KMS-11 (cell line): ENCODE data around the gene ZMAT5.

Experiments
- H2AFZ ChIP-seq: fragments of 200-600 bp; sonication (generic); 2 replicates; pipeline ENCODE4 v1.6.1; 2016; ENCODE audit warnings: antibody characterized with exemption, mixed run types, low read depth
- H3K27ac ChIP-seq: fragments of 200-600 bp; sonication (generic); 2 replicates; pipeline ENCODE4 v1.6.1; 2016; ENCODE audit warnings: mild to moderate bottlenecking, mixed run types
- H3K27me3 ChIP-seq: fragments of 200-600 bp; sonication (generic); 2 replicates; pipeline ENCODE4 v1.6.1; 2017; ENCODE audit warnings: mild to moderate bottlenecking, low read depth, mixed run types, moderate library complexity; ENCODE audit not compliant: insufficient read depth
- H3K36me3 ChIP-seq: fragments of 200-600 bp; sonication (generic); 2 replicates; pipeline ENCODE4 v1.6.1; 2017; ENCODE audit warnings: mild to moderate bottlenecking, mixed run types; ENCODE audit not compliant: insufficient read depth
- H3K4me1 ChIP-seq: fragments of 200-600 bp; sonication (generic); 2 replicates; pipeline ENCODE4 v1.6.1; 2016; ENCODE audit warnings: mild to moderate bottlenecking, low read depth, mixed run types; ENCODE audit not compliant: poor library complexity, severe bottlenecking
- H3K4me2 ChIP-seq: fragments of 200-600 bp; sonication (generic); 2 replicates; pipeline ENCODE4 v1.7.0; 2016; ENCODE audit warnings: mild to moderate bottlenecking, mixed run types
- H3K4me3 ChIP-seq: fragments of 200-600 bp; sonication (generic); IDR thresholded peaks from 2 replicates; pipeline ENCODE4 v1.6.1; 2017; ENCODE audit warnings: low read depth, low read length, mixed read lengths; ENCODE audit not compliant: insufficient read depth
- H3K79me2 ChIP-seq: fragments of 200-600 bp; sonication (generic); 2 replicates; pipeline ENCODE4 v1.6.1; 2016; ENCODE audit warnings: low read depth, mixed run types; ENCODE audit not compliant: insufficient read depth
- H3K9ac ChIP-seq: fragments of 200-600 bp; sonication (generic); 2 replicates; pipeline ENCODE4 v1.6.1; 2016; ENCODE audit warnings: mild to moderate bottlenecking, mixed run types
- H4K20me1 ChIP-seq: fragments of 200-600 bp; sonication (generic); 2 replicates; pipeline ENCODE4 v1.6.1; 2016; ENCODE audit warnings: mild to moderate bottlenecking, mixed run types; ENCODE audit not compliant: insufficient read depth
- TF ChIP-seq, protein P1 (sequence below): fragments of 200-600 bp; sonication (generic); conservative IDR thresholded peaks from 2 replicates; pipeline ENCODE4 v1.6.1; 2017; ENCODE audit warnings: low read depth, mild to moderate bottlenecking, antibody characterized with exemption, low read length, moderate library complexity, mixed read lengths

Gene ZMAT5

DNA sequence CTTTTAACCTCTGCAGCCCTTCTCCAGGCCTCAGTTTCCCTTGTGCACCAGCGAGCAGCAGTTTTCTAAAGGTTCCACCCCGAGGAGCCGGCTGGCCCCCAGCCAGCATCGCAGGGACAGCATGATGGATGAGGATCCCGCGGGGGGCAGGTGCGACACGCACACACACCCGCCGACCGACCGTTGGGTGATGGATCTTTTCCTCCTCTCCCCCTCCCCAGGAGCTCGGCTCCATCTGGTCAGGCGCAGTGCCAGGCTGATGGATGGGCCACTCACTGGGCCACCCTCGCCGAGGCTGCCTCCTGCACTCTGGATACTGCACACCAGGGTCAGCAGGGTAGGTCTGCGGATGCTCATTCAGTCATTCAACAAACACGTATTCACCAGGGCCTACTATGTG lies 59.8 kb downstream of the ZMAT5 start:
- no peaks in the 10 kb centered on the region for H3K4me1 ChIP-seq
- peaks cover 6% of the 10 kb centered on the region; the same call in 1 of the 2 replicates for H3K27me3 ChIP-seq
- no peak overlapping the region for H2AFZ ChIP-seq
- H3K27ac ChIP-seq = no peak overlapping the region
- no peaks in the 10 kb centered on the region for H4K20me1 ChIP-seq
- TF ChIP-seq, protein P1, sequence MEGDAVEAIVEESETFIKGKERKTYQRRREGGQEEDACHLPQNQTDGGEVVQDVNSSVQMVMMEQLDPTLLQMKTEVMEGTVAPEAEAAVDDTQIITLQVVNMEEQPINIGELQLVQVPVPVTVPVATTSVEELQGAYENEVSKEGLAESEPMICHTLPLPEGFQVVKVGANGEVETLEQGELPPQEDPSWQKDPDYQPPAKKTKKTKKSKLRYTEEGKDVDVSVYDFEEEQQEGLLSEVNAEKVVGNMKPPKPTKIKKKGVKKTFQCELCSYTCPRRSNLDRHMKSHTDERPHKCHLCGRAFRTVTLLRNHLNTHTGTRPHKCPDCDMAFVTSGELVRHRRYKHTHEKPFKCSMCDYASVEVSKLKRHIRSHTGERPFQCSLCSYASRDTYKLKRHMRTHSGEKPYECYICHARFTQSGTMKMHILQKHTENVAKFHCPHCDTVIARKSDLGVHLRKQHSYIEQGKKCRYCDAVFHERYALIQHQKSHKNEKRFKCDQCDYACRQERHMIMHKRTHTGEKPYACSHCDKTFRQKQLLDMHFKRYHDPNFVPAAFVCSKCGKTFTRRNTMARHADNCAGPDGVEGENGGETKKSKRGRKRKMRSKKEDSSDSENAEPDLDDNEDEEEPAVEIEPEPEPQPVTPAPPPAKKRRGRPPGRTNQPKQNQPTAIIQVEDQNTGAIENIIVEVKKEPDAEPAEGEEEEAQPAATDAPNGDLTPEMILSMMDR = no peak
- no peaks in the 10 kb centered on the region for H3K79me2 ChIP-seq
- H3K4me3 ChIP-seq = no peak overlapping the region
- no peaks in the 10 kb centered on the region for H3K36me3 ChIP-seq
- no peak overlapping the region for H3K4me2 ChIP-seq
- no peak overlapping the region for H3K9ac ChIP-seq

DNA sequence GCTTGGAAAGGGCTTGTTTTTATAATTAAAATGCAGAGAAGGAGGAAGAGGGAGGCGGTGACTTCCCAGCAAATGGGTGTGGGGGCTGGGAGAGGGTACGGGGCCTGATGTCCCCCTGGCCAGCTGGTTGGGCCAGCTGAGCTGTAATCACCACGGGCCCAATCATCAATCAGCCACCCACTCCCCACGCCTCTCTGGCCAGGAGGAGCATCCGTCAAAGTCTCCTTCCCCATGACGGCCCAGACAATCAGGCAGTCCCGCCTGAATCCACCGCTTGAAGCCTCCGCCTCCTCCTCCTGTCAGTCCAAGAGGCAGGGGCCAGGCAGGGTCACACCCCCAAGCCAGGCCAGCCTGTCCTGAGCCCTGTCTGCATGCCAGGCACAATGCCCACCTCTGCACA lies 60.3 kb downstream of the ZMAT5 start:
- Histone ChIP-seq H3K27me3 (peaks cover 6% of the 10 kb centered on the region; the same call in 1 of the 2 replicates), H4K20me1 (no peaks in the 10 kb centered on the region), H3K4me1 (no peaks in the 10 kb centered on the region), H2AFZ (no peak overlapping the region), H3K4me3 (no peak overlapping the region), H3K4me2 (no peak overlapping the region), H3K9ac (no peak overlapping the region), H3K79me2 (no peaks in the 10 kb centered on the region), H3K36me3 (no peaks in the 10 kb centered on the region), H3K27ac (no peak overlapping the region)
- TF ChIP-seq, protein P1 = no peak

DNA sequence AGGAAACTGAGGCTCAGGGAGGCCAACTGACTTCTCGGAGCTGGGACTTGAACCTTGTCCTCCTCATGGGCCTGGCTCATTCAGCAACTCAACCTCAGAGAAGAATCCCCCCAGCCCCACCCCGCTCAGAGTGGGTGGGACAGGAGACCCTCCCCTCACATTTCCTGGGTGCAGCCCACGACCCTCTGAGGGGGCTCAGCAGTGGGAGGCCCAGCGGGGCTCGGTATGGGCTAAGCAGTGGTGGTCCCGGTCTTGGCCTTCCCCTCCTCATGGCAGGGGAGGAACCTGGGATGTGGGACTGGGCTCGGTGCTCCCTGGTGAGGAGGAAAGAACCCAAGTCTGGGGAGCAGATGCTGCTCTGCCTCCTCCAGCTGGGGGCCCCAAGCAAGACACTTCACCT lies 61.2 kb downstream of the ZMAT5 start:
- H3K36me3 ChIP-seq = no peaks in the 10 kb centered on the region
- no peak overlapping the region for H2AFZ ChIP-seq
- no peaks in the 10 kb centered on the region for H3K4me1 ChIP-seq
- H3K4me3 ChIP-seq = no peak overlapping the region
- H3K4me2 ChIP-seq = no peak overlapping the region
- H3K27me3 ChIP-seq = peaks cover 6% of the 10 kb centered on the region; the same call in 1 of the 2 replicates
- no peaks in the 10 kb centered on the region for H3K79me2 ChIP-seq
- TF ChIP-seq, protein P1 = no peak
- no peaks in the 10 kb centered on the region for H4K20me1 ChIP-seq
- H3K9ac ChIP-seq = no peak overlapping the region
- no peak overlapping the region for H3K27ac ChIP-seq

DNA sequence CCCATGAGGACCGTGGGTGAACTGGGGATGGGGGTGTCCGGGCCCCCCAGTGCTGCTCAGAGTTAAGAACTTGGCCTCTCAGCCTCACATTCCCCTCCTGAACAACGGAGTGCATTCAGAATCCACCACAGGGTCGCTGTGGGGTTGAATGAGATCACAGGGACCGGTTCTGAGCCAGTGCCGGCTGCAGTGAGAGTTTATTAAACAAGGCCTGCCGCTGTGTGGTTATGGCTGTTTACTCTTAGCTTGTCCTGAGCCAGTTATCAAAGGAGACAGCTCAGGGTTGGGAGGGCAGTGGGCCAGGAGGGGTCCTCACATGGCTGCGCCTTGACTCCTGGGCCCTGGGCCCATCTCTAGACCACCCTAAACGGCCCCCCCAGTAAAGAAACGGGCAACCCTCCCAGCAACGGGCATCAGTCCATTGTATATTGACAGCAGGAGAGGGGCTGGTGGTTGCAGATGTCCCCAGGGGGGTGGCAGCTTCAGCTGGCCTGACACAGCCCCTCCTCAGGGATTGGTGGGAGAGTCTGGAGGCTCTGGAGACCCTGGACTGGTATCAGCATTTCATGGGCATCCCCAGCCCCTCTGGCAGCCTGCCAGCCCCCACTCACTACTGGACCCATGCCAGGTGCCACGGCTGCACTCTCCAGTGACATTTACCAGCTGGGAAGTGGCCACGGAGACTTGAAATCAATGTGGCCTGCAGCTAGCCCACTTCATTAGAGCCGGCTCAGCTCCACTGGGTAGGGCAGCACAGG lies 62.1 kb downstream of the ZMAT5 start:
- Histone ChIP-seq H3K27ac (no peak overlapping the region), H3K4me3 (no peak overlapping the region)

More for the DNA sequence above, 62.1 kb downstream of the ZMAT5 start:
- Histone ChIP-seq H3K79me2 (no peaks in the 10 kb centered on the region), H2AFZ (no peak overlapping the region), H3K4me1 (no peaks in the 10 kb centered on the region), H3K27me3 (peaks cover 6% of the 10 kb centered on the region; the same call in 1 of the 2 replicates), H3K4me2 (no peak overlapping the region), H4K20me1 (no peaks in the 10 kb centered on the region), H3K36me3 (no peaks in the 10 kb centered on the region), H3K9ac (no peak overlapping the region)
- TF ChIP-seq, protein P1 = no peak
